22Rv1 (cell line): Measurements from ENCODE around the gene RPLP2.
A peak's percentile ranks its signal among the peaks of the same experiment; 100 is the strongest.

Experiments used
- H3K27ac ChIP-seq: fragments of 450-650 bp; 2 replicates; pipeline ENCODE4 v1.5.1; 2017
- ZFX ChIP-seq: fragments of 450-650 bp; IDR thresholded peaks from 2 replicates; pipeline ENCODE4 v1.6.1; 2017; ENCODE audit warnings: antibody characterized with exemption, borderline replicate concordance
- TF ChIP-seq, protein P1 (sequence below): fragments of 450-650 bp; IDR thresholded peaks from 2 replicates; pipeline ENCODE4 v1.5.1; 2017; ENCODE audit warnings: mild to moderate bottlenecking

The RPLP2 gene

DNA sequence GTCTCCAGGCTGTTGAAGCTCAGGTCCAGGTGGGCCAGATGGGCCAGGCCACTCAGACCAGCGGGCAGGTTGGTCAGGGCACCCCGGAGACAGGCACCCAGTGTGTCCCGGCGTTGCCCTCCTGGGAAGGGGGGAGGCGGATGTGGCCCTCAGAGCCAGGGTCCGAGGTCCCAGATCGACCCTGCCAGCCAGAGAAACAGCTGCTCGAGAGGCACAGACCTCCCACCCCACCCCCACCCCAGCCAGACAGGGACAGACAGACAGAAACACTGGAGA, 6.4 kb upstream of the RPLP2 start:
- TF ChIP-seq, protein P1, sequence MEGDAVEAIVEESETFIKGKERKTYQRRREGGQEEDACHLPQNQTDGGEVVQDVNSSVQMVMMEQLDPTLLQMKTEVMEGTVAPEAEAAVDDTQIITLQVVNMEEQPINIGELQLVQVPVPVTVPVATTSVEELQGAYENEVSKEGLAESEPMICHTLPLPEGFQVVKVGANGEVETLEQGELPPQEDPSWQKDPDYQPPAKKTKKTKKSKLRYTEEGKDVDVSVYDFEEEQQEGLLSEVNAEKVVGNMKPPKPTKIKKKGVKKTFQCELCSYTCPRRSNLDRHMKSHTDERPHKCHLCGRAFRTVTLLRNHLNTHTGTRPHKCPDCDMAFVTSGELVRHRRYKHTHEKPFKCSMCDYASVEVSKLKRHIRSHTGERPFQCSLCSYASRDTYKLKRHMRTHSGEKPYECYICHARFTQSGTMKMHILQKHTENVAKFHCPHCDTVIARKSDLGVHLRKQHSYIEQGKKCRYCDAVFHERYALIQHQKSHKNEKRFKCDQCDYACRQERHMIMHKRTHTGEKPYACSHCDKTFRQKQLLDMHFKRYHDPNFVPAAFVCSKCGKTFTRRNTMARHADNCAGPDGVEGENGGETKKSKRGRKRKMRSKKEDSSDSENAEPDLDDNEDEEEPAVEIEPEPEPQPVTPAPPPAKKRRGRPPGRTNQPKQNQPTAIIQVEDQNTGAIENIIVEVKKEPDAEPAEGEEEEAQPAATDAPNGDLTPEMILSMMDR, result no peak
- TF ChIP-seq ZFX, result no peak
- peak overlapping the region; percentile 93 for H3K27ac ChIP-seq

DNA sequence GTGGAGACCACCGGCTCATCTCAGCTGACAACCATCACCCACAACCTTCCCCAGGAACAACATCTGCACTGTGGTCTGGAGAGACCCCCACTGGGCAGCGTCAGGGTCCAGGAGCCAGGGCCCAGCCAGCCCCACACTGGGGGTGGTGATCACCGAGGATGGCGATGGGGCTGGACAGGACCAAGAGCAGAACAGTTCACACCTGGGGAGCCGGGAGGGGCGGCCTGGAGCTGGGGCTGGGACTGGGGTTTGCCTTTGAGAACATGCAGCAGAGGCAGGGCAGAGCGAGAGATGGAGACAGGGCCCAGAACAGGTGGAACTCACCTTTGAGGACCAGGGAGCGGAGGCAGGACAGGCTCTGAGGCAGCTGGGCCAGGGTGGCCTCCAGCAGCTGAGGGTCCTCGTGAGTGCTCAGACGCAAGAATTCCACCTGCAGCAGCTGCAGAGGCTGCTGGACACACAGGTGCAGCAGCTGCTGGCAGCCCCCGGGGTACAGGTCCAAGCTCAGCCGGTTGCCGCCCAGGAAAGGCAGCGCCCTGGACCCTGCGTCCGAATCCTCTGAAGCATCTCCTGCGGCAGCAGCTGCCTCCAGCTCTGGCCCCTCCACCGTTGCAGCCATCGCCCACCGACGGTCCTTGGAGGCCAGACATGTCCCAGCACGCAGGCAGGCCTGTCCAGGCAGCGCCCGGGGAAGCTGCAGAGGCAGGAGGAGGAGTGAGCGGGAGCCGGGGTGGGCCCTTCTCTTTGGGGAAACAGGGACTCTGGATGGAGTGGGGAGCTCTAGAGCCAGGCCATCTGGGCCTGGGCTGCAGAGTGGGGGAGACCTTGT, 5.8 kb upstream of the RPLP2 start:
- TF ChIP-seq, protein P1, result no peak
- no peak for TF ChIP-seq ZFX
- H3K27ac ChIP-seq, result peak overlapping the region; percentile 93

DNA sequence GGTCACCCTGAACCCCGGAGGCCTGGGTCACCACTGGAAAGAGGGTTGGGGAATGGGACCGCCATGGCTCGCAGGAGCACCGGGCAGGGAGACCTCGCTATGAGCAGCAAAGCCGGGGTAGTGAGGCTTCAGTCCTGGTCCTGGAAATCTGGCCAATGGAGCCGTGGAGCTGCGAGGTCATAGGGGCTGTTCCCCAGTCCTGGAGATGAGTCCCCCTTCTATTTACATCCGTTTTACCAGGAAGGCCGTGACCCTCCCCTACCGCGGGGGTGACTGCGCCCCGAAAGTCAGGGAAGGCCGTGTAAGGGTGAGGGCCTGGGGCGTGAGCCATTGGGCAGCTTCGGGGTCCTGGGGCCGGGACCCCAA, 5.2 kb upstream of the RPLP2 start:
- peak overlapping the region; percentile 93 for H3K27ac ChIP-seq
- TF ChIP-seq, protein P1, result no peak
- no peak for TF ChIP-seq ZFX

DNA sequence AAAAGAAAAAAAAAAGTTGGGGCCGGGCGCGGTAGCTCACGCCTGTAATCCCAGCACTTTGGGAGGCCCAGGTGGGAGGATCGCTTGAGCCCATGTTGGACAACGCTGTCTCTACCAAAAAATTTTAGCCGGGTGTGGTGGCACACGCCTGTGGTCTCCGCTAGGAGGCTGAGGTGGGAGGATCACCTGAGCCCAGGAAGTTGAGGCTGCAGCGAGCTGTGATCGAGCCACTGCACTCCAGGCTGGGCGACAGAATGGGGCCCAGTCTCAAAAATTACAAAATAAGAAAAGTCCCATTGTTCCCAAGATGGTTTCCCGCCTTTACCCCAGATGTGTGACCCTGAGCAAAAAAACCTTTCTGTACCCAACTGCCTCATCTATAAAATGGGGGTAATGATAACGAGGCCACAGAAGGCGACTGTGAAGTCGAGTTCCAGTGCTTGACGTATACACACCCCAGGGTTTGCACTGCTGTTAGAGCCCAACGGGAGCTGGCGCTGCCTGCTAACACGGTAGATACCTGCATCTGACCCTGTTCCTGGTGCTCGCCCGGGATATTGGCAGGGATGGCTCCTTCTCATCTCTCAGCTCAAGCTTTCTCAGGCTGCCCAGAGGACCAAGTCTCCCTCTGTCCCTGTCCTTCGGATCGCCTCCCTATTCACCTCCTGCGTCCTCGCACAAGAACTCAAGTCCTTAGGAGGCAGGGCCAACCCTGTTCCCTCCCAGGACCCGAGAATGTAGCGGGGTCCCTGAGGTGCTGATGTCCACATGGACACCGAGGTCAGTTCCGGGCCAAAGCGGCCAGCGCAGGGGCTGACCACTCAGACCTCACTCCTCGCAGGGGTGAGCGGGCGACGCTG, 1.1 kb upstream of the RPLP2 start:
- no peak for TF ChIP-seq ZFX
- H3K27ac ChIP-seq, result peak overlapping the region; percentile 93

DNA sequence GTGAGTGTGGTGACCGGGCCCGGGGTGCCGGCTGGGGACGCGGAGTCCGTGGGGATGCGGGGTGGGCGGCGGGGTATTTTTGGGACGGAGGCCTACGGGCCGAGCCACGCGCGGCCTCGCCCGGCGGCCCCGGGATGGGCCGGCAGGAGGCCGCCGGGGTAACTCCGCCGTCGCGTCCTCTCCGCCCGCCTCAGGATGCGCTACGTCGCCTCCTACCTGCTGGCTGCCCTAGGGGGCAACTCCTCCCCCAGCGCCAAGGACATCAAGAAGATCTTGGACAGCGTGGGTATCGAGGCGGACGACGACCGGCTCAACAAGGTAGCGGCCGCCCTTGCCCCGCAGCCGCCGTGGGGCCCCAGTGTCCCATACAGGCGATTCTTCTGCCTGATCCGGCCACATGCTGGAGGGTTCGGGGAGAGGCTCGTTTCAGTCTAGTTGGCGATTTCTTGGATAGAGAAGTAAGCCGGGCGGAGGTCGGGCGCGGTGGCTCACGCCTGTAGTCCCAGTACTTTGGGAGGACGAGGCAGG, 337 bp downstream of the RPLP2 start:
- TF ChIP-seq ZFX, result no peak
- TF ChIP-seq, protein P1, result no peak
- H3K27ac ChIP-seq, result peak overlapping the region; percentile 93

DNA sequence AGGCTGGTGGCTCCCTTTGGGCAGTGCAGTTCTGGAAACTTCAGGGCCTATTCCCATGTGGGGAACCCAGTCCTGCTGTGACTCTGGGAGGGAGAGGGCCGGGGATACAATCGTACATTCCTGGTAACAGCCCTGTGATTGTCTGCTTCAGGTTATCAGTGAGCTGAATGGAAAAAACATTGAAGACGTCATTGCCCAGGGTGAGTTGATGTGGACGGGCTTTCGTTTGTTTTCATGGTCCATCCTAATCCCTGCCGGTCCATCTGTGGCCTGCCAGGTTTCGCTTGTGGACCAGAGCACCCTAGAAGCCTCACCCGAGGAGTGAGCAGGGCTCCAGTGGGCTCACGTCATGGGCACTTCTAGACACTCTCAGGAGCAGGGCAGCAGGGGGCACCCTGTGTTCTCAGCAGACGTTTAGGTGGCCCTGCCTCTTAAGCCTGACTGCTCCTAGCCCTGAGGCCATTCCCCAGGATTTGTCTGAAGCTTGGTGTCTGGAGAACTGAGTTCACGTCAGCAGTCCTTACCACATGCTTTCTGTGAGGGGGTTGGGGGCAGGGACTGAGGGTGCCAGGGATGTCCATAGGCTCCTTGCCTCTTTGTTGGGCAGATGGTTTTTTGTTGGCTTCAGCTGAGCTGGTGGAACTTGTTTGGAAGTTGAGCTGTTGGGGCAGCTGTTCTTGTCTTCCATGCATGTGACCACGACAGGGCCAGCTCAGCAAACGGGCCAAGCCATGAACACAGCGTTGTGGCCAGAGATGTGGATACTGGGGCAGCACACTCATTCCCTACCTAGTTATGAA, 1.9 kb downstream of the RPLP2 start:
- TF ChIP-seq, protein P1, result no peak
- no peak for TF ChIP-seq ZFX
- H3K27ac ChIP-seq, result peak overlapping the region; percentile 93

DNA sequence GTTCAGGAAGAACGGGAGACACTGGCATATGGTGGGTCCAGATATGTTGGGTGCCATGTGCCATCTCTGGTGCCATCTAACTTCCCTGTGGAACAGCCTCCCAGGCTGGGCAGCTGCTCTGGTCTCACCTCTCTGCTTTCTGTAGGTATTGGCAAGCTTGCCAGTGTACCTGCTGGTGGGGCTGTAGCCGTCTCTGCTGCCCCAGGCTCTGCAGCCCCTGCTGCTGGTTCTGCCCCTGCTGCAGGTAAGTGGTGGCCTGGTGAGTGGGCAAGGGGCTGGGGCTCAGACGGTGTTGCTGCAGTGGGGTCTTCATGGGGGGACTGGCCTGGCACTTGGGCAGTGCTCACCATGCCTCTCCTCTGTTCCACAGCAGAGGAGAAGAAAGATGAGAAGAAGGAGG, 2.6 kb downstream of the RPLP2 start:
- H3K27ac ChIP-seq, result peak overlapping the region; percentile 93
- TF ChIP-seq ZFX, result no peak
- TF ChIP-seq, protein P1, result no peak
